ENCODE measurements around the gene HCRTR1.

The HCRTR1 gene

DNA sequence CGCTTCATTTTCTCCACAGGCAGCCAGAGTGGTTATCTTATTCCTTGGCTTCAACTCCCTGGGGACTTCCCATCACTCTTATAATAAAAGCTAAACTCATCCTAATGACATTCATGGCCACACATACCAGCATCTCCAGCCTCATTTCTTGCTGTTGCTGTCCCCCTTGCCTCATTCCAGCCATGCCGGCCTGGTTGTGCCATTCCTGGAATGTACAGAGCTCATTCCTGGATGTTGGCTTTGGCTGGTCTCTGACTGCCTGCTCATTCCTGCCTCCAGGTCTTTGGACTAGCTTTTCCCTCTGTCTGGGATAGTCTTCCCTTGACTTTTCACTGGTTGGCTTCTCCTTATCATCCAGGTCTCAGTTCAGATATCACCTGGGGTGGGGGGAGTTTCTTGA, 29.6 kb downstream of the HCRTR1 start (continued):
- no peak for TF ChIP-seq ZBTB26 (tag by site-specific recombination; optimal IDR thresholded peaks at IDR 0.05)
- TF ChIP-seq EGR2 (tag by site-specific recombination; IDR thresholded peaks at IDR 0.05; ENCODE audit: low read depth): no peak
- TF ChIP-seq ZNF211 (tag by site-specific recombination; IDR thresholded peaks at IDR 0.05; ENCODE audit: low read depth): no peak
- no peak for TF ChIP-seq ZNF221 (tag by site-specific recombination; IDR thresholded peaks at IDR 0.05; ENCODE audit: borderline replicate concordance)
- TF ChIP-seq ZNF521 (tag by site-specific recombination; IDR thresholded peaks at IDR 0.05): no peak
- no peak for TF ChIP-seq ZNF362 (tag by site-specific recombination; IDR thresholded peaks at IDR 0.05)
- no peak for TF ChIP-seq ZXDB (tag by site-specific recombination; IDR thresholded peaks at IDR 0.05)
- no peak for TF ChIP-seq ZNF169 (tag by site-specific recombination; IDR thresholded peaks at IDR 0.05)
- no peak for TF ChIP-seq KLF1 (tag by site-specific recombination; IDR thresholded peaks at IDR 0.05)

DNA sequence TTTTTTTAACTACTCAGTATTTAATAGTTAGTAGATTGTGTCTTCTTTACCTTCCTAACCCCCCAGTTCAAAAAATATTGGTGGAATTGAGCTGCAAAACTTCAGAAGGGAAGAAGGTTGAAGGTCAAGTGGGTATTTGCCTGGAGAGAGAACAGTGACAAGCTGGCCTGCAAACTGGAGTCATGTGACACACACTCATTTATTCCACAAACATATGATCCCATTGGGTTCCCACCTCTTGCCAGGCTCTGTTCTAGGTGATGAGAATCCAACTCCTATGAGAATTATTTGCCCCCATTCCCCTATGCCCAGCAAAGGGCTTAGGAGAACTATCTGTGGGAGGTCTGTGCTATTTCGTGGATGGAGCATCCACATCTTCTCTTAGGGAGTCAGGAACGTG, 30.7 kb downstream of the HCRTR1 start:
- H3K4me3 ChIP-seq (ENCODE audit: low read depth, low read length): no peak overlapping the region
- H3K9me3 ChIP-seq (ENCODE audit: control insufficient read depth, insufficient read depth, low read depth, low read length): no peaks in the 10 kb centered on the region
- H3K4me1 ChIP-seq (ENCODE audit: control insufficient read depth, insufficient read depth, low read length): no peaks in the 10 kb centered on the region
- CTCF ChIA-PET: interaction anchor here (0.7 to 0.9 kb wide), 2 partner anchors 15 to 65 kb away, joined by 4 to 5 read pairs; no protein-coding TSS in a partner anchor
- H3K36me3 ChIP-seq (ENCODE audit: control insufficient read depth in 2 of 2, insufficient read depth in 1 of 2, low read length in 2 of 2): no peaks in the 10 kb centered on the region
- H3K27ac ChIP-seq (ENCODE audit: extremely low read depth, low read depth, low read length): no peak overlapping the region
- peak; percentile 42; the same call in 1 of the 2 replicates for TF ChIP-seq ZNF335 (tag by site-specific recombination; conservative IDR thresholded peaks at IDR 0.05)
- TF ChIP-seq ZNF580 (tag by site-specific recombination; IDR thresholded peaks at IDR 0.05): no peak
- POLR2A ChIA-PET: no interaction called here

DNA sequence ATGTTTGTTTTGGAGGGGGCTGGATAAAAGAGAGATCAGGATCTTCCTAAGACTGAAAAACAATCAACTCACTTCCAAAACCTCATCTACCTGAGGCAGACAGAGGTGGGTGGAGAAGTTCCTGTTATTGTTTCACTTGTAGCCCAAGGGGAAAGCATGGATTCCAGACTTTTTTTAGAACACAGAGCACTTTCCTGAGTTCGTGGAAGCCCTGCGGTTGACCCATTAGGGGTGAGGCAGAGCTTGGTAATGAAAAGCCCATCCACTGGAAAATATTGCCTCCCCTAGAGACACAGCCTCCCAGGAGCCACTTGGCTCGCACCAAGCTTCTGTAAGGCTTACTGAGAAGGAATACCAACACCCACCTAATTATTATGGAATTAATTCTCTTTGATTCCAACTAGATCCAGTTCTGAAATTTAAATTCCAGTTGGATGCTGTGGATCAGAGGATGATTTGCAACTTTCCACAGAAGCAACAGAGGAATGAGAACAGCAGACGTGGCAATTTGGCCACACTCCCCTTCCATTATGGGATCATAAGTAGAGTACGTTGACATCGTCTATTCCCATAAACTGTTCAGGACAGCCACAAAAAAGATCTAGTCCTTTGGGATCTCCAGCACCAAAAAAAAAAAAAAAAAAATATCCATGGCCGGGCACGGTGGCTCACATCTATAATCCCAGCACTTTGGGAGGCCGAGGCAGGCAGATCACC, 31.3 kb downstream of the HCRTR1 start:
- no peak for TF ChIP-seq KLF8 (tag by site-specific recombination; IDR thresholded peaks at IDR 0.05)
- no peak for TF ChIP-seq ZBTB1 (tag by site-specific recombination; IDR thresholded peaks at IDR 0.05)
- no peak for TF ChIP-seq KLF7 (tag by site-specific recombination; IDR thresholded peaks at IDR 0.05; ENCODE audit: borderline replicate concordance)
- TF ChIP-seq ZNF157 (tag by site-specific recombination; IDR thresholded peaks at IDR 0.05): no peak
- no peak for TF ChIP-seq ZNF292 (tag by site-specific recombination; IDR thresholded peaks at IDR 0.05; ENCODE audit: borderline replicate concordance, low read depth)
- no peak for TF ChIP-seq HIC1 (tag by site-specific recombination; IDR thresholded peaks at IDR 0.05)
- TF ChIP-seq MZF1 (tag by site-specific recombination; IDR thresholded peaks at IDR 0.05; ENCODE audit: borderline replicate concordance): no peak
- TF ChIP-seq ZNF692 (tag by site-specific recombination; IDR thresholded peaks at IDR 0.05): no peak
- TF ChIP-seq ZNF214 (tag by site-specific recombination; IDR thresholded peaks at IDR 0.05; ENCODE audit: borderline replicate concordance): no peak
- TF ChIP-seq ZNF211 (tag by site-specific recombination; IDR thresholded peaks at IDR 0.05; ENCODE audit: low read depth): no peak
- TF ChIP-seq ZNF660 (tag by site-specific recombination; IDR thresholded peaks at IDR 0.05): no peak
- no peak for TF ChIP-seq ZNF274 (IDR thresholded peaks at IDR 0.05; ENCODE audit: low read length)
- TF ChIP-seq ZNF274 (tag by site-specific recombination; IDR thresholded peaks at IDR 0.05; ENCODE audit: borderline replicate concordance): no peak
- no peak for TF ChIP-seq ZNF768 (tag by site-specific recombination; IDR thresholded peaks at IDR 0.05)
- no peak for TF ChIP-seq ZNF112 (tag by site-specific recombination; IDR thresholded peaks at IDR 0.05)
- TF ChIP-seq ZNF175 (tag by site-specific recombination; IDR thresholded peaks at IDR 0.05): no peak
- H3K9me3 ChIP-seq (ENCODE audit: control insufficient read depth, insufficient read depth, low read depth, low read length): no peaks in the 10 kb centered on the region
- ChIA-PET POLR2A (no interaction called here), CTCF (interaction anchor here (0.7 kb wide), 1 partner anchor 64 kb away, joined by 5 read pairs; no protein-coding TSS in a partner anchor)
- no peaks in the 10 kb centered on the region for H3K4me1 ChIP-seq (ENCODE audit: control insufficient read depth, insufficient read depth, low read length)
- H3K4me3 ChIP-seq (ENCODE audit: low read depth, low read length): no peak overlapping the region
- no peak overlapping the region for H3K27ac ChIP-seq (ENCODE audit: extremely low read depth, low read depth, low read length)
- no peaks in the 10 kb centered on the region for H3K36me3 ChIP-seq (ENCODE audit: control insufficient read depth in 2 of 2, insufficient read depth in 1 of 2, low read length in 2 of 2)

All from HEK293 (cell line).